MM.1S (cell line): Measurements from ENCODE around the gene MSL2.
"Not testable (repeated sequence)": the region's sequence is repeated elsewhere in the genome, so short reads cannot be mapped to it uniquely, and the experiment has no call there.

Experiments used
- DNase-seq: peaks from one replicate; pipeline ENCODE4 v3.0.0-alpha.2; 2015
- H2AFZ ChIP-seq: fragments of 300-600 bp; sonication (generic); 2 replicates; pipeline ENCODE4 v1.6.0; 2016; ENCODE audit warnings: antibody characterized with exemption, low read length
- H3F3A ChIP-seq: fragments of 300-600 bp; sonication (generic); 2 replicates; pipeline ENCODE4 v1.6.1; 2016; ENCODE audit warnings: mild to moderate bottlenecking, antibody characterized with exemption, low read length, moderate library complexity, mixed read lengths; ENCODE audit not compliant: insufficient read depth
- H3K27ac ChIP-seq: fragments of 300-600 bp; sonication (generic); 2 replicates; pipeline ENCODE4 v1.5.1; 2016; ENCODE audit warnings: mild to moderate bottlenecking, low read length
- H3K27me3 ChIP-seq: fragments of 300-600 bp; sonication (generic); replicated peaks from 2 replicates; pipeline ENCODE4 v1.6.0; 2016; ENCODE audit warnings: low read length; ENCODE audit not compliant: insufficient read depth
- H3K36me3 ChIP-seq: fragments of 300-600 bp; sonication (generic); replicated peaks from 2 replicates; pipeline ENCODE4 v1.6.1; 2016; ENCODE audit warnings: mild to moderate bottlenecking, low read length, mixed read lengths; ENCODE audit not compliant: insufficient read depth
- H3K4me1 ChIP-seq: fragments of 300-600 bp; sonication (generic); 2 replicates; pipeline ENCODE4 v1.6.1; 2016; ENCODE audit warnings: low read length, mixed read lengths
- H3K4me2 ChIP-seq: fragments of 300-600 bp; sonication (generic); 2 replicates; pipeline ENCODE4 v1.6.0; 2016; ENCODE audit warnings: low read depth, low read length
- H3K4me3 ChIP-seq: fragments of 300-600 bp; sonication (generic); 2 replicates; pipeline ENCODE4 v1.5.1; 2016; ENCODE audit warnings: low read length, mixed read lengths
- H3K79me2 ChIP-seq: fragments of 300-600 bp; sonication (generic); 2 replicates; pipeline ENCODE4 v1.6.1; 2016; ENCODE audit warnings: mixed run types, low read length, mixed read lengths
- H3K9ac ChIP-seq: fragments of 300-600 bp; sonication (generic); 2 replicates; pipeline ENCODE4 v1.6.1; 2016; ENCODE audit warnings: low read length, mixed read lengths
- H3K9me2 ChIP-seq: fragments of 300-600 bp; sonication (generic); replicated peaks from 2 replicates; pipeline ENCODE4 v1.6.1; 2016; ENCODE audit warnings: mild to moderate bottlenecking, low read length, mixed read lengths; ENCODE audit not compliant: insufficient read depth
- H3K9me3 ChIP-seq: fragments of 300-600 bp; sonication (generic); replicated peaks from 2 replicates; pipeline ENCODE4 v1.6.1; 2016; ENCODE audit warnings: mild to moderate bottlenecking, low read length, mixed read lengths; ENCODE audit not compliant: insufficient read depth
- H4K20me1 ChIP-seq: fragments of 300-600 bp; sonication (generic); 2 replicates; pipeline ENCODE4 v1.6.1; 2016; ENCODE audit warnings: mild to moderate bottlenecking, low read length, moderate library complexity, mixed read lengths; ENCODE audit not compliant: insufficient read depth
- CTCF ChIP-seq: fragments of 300-600 bp; sonication (generic); IDR thresholded peaks from 2 replicates; pipeline ENCODE4 v1.5.1; 2016; ENCODE audit warnings: antibody characterized with exemption, low read length, mixed read lengths
- EZH2 ChIP-seq: fragments of 300-600 bp; sonication (generic); optimal IDR thresholded peaks from 2 replicates; pipeline ENCODE3; 2017; ENCODE audit warnings: low read depth, mild to moderate bottlenecking, antibody characterized with exemption, low read length, mixed read lengths
- EZH2phosphoT487 ChIP-seq: fragments of 300-600 bp; sonication (generic); IDR thresholded peaks from 2 replicates; pipeline ENCODE4 v1.6.1; 2018; ENCODE audit warnings: antibody characterized with exemption, low read length

MSL2 gene

GRCh38 chr3:136146981-136147729 is 49.0 kb downstream of the MSL2 start:
- H3K4me2 ChIP-seq: no peak overlapping the region
- peaks cover 21% of the 10 kb centered on the region; the same call in 1 of the 2 replicates for H4K20me1 ChIP-seq
- TF ChIP-seq EZH2phosphoT487: no peak
- no peak for TF ChIP-seq CTCF
- TF ChIP-seq EZH2: no peak

GRCh38 chr3:136144397-136144796 is 51.7 kb downstream of the MSL2 start:
- not testable (repeated sequence) for DNase-seq, H3K4me1 ChIP-seq, H3K4me2 ChIP-seq, H4K20me1 ChIP-seq, H2AFZ ChIP-seq, H3K9me3 ChIP-seq, H3K27me3 ChIP-seq, H3K9me2 ChIP-seq, H3K4me3 ChIP-seq, H3F3A ChIP-seq, H3K36me3 ChIP-seq, H3K27ac ChIP-seq, H3K9ac ChIP-seq
- peaks cover 41% of the 10 kb centered on the region for H3K79me2 ChIP-seq

More at GRCh38 chr3:136146981-136147729, 49.0 kb downstream of the MSL2 start:
- H3F3A ChIP-seq: no peaks in the 10 kb centered on the region
- no peak overlapping the region for H3K9ac ChIP-seq
- 0 out of 2 replicates have a peak, but pooled peaks cover 12% of the 10 kb centered on the region for H3K36me3 ChIP-seq
- no peak overlapping the region for H2AFZ ChIP-seq
- H3K79me2 ChIP-seq: peaks cover 68% of the 10 kb centered on the region
- no peaks in the 10 kb centered on the region for H3K27me3 ChIP-seq
- no peaks in the 10 kb centered on the region for H3K4me1 ChIP-seq
- no peaks in the 10 kb centered on the region for H3K9me2 ChIP-seq
- H3K9me3 ChIP-seq: no peaks in the 10 kb centered on the region
- H3K4me3 ChIP-seq: no peak overlapping the region
- H3K27ac ChIP-seq: no peak overlapping the region
- DNase-seq: no peak

GRCh38 chr3:136142592-136142991 is 53.5 kb downstream of the MSL2 start:
- Histone ChIP-seq H3K9me2 (no peaks in the 10 kb centered on the region), H3K4me1 (no peaks in the 10 kb centered on the region), H3K27ac (no peak overlapping the region), H3F3A (peaks cover 4% of the 10 kb centered on the region; the same call in 1 of the 2 replicates), H3K9me3 (no peaks in the 10 kb centered on the region), H3K9ac (no peak overlapping the region), H3K79me2 (peaks cover 23% of the 10 kb centered on the region), H3K36me3 (0 out of 2 replicates have a peak, but pooled peaks cover under 1% of the 10 kb centered on the region), H2AFZ (no peak overlapping the region), H4K20me1 (no peaks in the 10 kb centered on the region), H3K27me3 (no peaks in the 10 kb centered on the region), H3K4me3 (no peak overlapping the region), H3K4me2 (no peak overlapping the region)
- TF ChIP-seq CTCF: no peak
- no peak for TF ChIP-seq EZH2
- TF ChIP-seq EZH2phosphoT487: no peak
- no peak for DNase-seq

- Histone ChIP-seq H3K9ac (no peak overlapping the region), H3K27me3 (no peaks in the 10 kb centered on the region), H3K9me2 (no peaks in the 10 kb centered on the region), H4K20me1 (no peaks in the 10 kb centered on the region), H2AFZ (no peak overlapping the region), H3K4me1 (no peaks in the 10 kb centered on the region), H3K4me3 (no peak overlapping the region), H3K27ac (no peak overlapping the region), H3K4me2 (no peak overlapping the region), H3K79me2 (peaks cover 16% of the 10 kb centered on the region), H3K9me3 (no peaks in the 10 kb centered on the region), H3F3A (peaks cover 7% of the 10 kb centered on the region; the same call in 1 of the 2 replicates), H3K36me3 (no peaks in the 10 kb centered on the region)
- DNase-seq: no peak
- no peak for TF ChIP-seq EZH2
- no peak for TF ChIP-seq CTCF
- no peak for TF ChIP-seq EZH2phosphoT487
Measured at GRCh38 chr3:136141891-136142290, 54.2 kb downstream of the MSL2 start.
